ENCODE measurements around the gene SLC19A1. TPM values are rescaled to one million over a fixed set of nuclear protein-coding genes. Genes with fewer than 3 reads are reported as not detected.

The SLC19A1 gene
- total RNA-seq, 4 donors from 2014 or later: 7.0 to 9.8 (median 7.9) TPM

DNA sequence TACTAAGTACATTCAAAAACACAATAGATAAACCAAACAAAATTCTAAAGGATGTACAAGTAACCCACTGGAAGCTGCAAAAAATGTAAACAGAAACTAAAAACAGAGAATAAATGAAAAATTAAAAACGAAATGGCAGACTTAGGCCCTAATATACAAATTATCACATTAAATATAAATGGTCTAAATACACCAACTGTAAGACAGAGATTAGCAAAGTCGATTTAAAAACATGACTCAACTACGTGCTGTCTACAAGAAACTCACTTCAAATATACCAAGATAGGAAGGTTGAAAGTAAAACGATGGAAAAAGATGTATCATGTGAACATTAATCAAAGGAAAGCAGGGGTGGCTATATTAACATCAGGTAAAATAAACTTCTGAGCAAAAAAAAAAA is 23.1 kb downstream of the SLC19A1 start:
- Histone ChIP-seq H3K9me3 (no peaks in the 10 kb centered on the region), H3K27ac (no peak overlapping the region), H3K27me3 (no peaks in the 10 kb centered on the region), H3K4me1 (no peaks in the 10 kb centered on the region), H3K4me3 (no peak overlapping the region), H3K36me3 (no peaks in the 10 kb centered on the region)
- WGBS: 94% methylated on average over 4 of the region's 4 CpGs
- no peak for DNase-seq (ENCODE audit: low spot score in 2 of 2)
- TF ChIP-seq, protein P1, sequence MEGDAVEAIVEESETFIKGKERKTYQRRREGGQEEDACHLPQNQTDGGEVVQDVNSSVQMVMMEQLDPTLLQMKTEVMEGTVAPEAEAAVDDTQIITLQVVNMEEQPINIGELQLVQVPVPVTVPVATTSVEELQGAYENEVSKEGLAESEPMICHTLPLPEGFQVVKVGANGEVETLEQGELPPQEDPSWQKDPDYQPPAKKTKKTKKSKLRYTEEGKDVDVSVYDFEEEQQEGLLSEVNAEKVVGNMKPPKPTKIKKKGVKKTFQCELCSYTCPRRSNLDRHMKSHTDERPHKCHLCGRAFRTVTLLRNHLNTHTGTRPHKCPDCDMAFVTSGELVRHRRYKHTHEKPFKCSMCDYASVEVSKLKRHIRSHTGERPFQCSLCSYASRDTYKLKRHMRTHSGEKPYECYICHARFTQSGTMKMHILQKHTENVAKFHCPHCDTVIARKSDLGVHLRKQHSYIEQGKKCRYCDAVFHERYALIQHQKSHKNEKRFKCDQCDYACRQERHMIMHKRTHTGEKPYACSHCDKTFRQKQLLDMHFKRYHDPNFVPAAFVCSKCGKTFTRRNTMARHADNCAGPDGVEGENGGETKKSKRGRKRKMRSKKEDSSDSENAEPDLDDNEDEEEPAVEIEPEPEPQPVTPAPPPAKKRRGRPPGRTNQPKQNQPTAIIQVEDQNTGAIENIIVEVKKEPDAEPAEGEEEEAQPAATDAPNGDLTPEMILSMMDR (IDR thresholded peaks at IDR 0.05): no peak
- TF ChIP-seq EP300 (IDR thresholded peaks at IDR 0.05) (no peak), POLR2A (IDR thresholded peaks at IDR 0.05) (no peak), POLR2AphosphoS5 (IDR thresholded peaks at IDR 0.05) (no peak)

GRCh38 chr21:45518742-45519141 is 23.5 kb downstream of the SLC19A1 start:
- H3K4me3 ChIP-seq: no peak overlapping the region
- H3K27me3 ChIP-seq: no peaks in the 10 kb centered on the region
- H3K36me3 ChIP-seq: no peaks in the 10 kb centered on the region
- TF ChIP-seq POLR2AphosphoS5 (IDR thresholded peaks at IDR 0.05) (no peak), EP300 (IDR thresholded peaks at IDR 0.05) (no peak), POLR2A (IDR thresholded peaks at IDR 0.05) (no peak)
- TF ChIP-seq, protein P1 (IDR thresholded peaks at IDR 0.05): no peak
- no peaks in the 10 kb centered on the region for H3K9me3 ChIP-seq
- WGBS: 93% methylated on average over 2 of the region's 2 CpGs
- DNase-seq (ENCODE audit: low spot score in 2 of 2): no peak
- no peaks in the 10 kb centered on the region for H3K4me1 ChIP-seq
- no peak overlapping the region for H3K27ac ChIP-seq

DNA sequence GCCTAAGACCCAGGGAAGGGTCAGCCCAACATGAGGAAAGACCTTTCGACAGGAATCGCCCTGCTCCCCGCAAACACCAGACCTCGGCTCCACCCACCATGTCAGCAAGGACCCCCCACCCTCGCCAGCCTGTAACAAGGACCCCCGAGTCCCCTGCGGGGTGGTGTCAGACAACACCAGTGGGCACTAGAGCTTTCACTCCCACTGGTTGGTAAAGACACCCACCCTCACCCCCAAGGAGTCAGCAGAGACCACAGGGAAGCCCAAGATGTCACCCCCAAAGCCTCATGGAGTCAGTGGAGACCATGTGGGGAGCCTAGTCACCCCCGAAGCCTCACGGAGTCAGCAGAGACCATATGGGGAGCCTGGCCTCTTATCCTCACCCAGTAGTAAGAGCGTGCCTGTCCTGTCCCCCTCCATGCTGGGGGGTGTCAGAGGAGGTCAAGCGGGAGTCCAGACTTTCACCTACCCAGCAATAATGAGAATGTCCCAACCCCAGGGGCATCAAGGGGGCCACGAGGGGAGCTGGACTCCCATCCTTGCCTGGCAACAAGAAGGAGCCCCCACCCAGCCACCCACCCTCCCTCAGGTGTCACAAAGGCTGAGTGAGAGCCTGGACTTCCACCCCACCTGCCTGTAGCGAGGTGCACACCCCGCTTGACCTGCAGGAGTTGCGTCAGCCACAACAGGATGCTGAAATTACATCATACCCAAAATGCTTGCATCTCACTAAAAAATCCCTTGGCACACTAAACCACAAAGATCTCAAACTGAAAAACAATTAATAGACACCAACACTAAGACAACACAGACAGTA is 24.8 kb downstream of the SLC19A1 start:
- 91% methylated on average over 12 of the region's 15 CpGs for WGBS
- H3K4me3 ChIP-seq: no peak overlapping the region
- no peak overlapping the region for H3K27ac ChIP-seq
- DNase-seq (ENCODE audit: low spot score in 2 of 2): peak; percentile 61 to 80
- H3K4me1 ChIP-seq: no peaks in the 10 kb centered on the region
- no peak for TF ChIP-seq EP300 (IDR thresholded peaks at IDR 0.05)
- no peak for TF ChIP-seq POLR2A (IDR thresholded peaks at IDR 0.05)
- TF ChIP-seq, protein P1 (IDR thresholded peaks at IDR 0.05): no peak
- TF ChIP-seq POLR2AphosphoS5 (IDR thresholded peaks at IDR 0.05): no peak
- H3K27me3 ChIP-seq: no peaks in the 10 kb centered on the region
- peaks cover 11% of the 10 kb centered on the region for H3K36me3 ChIP-seq
- H3K9me3 ChIP-seq: no peaks in the 10 kb centered on the region

GRCh38 chr21:45516671-45517151 is 25.5 kb downstream of the SLC19A1 start:
- H3K9me3 ChIP-seq: no peaks in the 10 kb centered on the region
- no peaks in the 10 kb centered on the region for H3K27me3 ChIP-seq
- TF ChIP-seq, protein P1 (IDR thresholded peaks at IDR 0.05): no peak
- no peak for TF ChIP-seq POLR2A (IDR thresholded peaks at IDR 0.05)
- TF ChIP-seq POLR2AphosphoS5 (IDR thresholded peaks at IDR 0.05): no peak
- TF ChIP-seq EP300 (IDR thresholded peaks at IDR 0.05): no peak
- H3K4me1 ChIP-seq: no peaks in the 10 kb centered on the region
- no peak overlapping the region for H3K4me3 ChIP-seq
- 91% methylated on average over 13 of the region's 14 CpGs for WGBS
- peak; percentile 15 to 52 for DNase-seq (ENCODE audit: low spot score in 2 of 2)
- no peak overlapping the region for H3K27ac ChIP-seq
- H3K36me3 ChIP-seq: peaks cover 19% of the 10 kb centered on the region

DNA sequence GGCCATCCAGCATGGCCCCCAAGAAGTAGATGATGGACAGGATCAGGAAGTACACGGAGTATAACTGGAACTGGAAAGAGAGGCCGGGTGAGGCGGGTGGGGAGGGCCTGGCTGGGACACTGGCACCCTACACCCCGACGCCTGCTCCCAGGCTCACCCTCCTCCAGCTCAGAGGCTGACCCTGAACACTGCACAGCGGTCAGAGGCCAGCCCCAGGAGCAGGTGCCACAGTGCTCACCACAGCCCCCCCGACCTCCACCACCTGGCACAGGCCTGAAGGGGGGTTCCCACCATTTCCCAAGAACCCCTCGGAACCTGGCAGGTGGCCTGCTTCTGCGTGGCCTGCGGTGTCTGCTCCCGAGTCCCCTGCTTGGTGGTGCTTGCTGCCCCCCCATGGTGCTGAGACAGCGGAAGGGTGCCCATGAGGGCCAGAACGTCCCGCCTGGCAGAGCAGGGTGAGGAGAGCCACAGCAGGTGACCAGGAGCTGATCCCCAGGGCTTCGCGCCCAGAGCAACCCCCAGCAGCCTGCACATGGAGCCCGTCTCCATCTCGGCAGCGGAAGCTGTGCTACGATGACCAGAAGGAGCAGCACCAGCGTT is 26.1 kb downstream of the SLC19A1 start:
- no peak for TF ChIP-seq POLR2A (IDR thresholded peaks at IDR 0.05)
- TF ChIP-seq, protein P1 (IDR thresholded peaks at IDR 0.05): no peak
- no peak for TF ChIP-seq POLR2AphosphoS5 (IDR thresholded peaks at IDR 0.05)
- no peak for TF ChIP-seq EP300 (IDR thresholded peaks at IDR 0.05)
- peak; percentile 54 to 69 for DNase-seq (ENCODE audit: low spot score in 2 of 2)
- H3K27ac ChIP-seq: no peak overlapping the region
- no peak overlapping the region for H3K4me3 ChIP-seq
- 96% methylated on average over 4 of the region's 21 CpGs for WGBS
- no peaks in the 10 kb centered on the region for H3K27me3 ChIP-seq
- no peaks in the 10 kb centered on the region for H3K9me3 ChIP-seq
- H3K36me3 ChIP-seq: peaks cover 24% of the 10 kb centered on the region
- no peaks in the 10 kb centered on the region for H3K4me1 ChIP-seq
